GM19463 (cell line): ENCODE results near the gene MRPS26.
"Not testable (repeated sequence)": the region's sequence is repeated elsewhere in the genome, so short reads cannot be mapped to it uniquely, and the experiment has no call there.

Source experiments
- ATAC-seq: cut with Tn5 transposase; IDR thresholded peaks from one replicate; pipeline ENCODE4 v1.9.1; 2021; ENCODE audit warnings: mild to moderate bottlenecking, moderate library complexity; ENCODE audit not compliant: unreplicated experiment

Gene MRPS26

DNA sequence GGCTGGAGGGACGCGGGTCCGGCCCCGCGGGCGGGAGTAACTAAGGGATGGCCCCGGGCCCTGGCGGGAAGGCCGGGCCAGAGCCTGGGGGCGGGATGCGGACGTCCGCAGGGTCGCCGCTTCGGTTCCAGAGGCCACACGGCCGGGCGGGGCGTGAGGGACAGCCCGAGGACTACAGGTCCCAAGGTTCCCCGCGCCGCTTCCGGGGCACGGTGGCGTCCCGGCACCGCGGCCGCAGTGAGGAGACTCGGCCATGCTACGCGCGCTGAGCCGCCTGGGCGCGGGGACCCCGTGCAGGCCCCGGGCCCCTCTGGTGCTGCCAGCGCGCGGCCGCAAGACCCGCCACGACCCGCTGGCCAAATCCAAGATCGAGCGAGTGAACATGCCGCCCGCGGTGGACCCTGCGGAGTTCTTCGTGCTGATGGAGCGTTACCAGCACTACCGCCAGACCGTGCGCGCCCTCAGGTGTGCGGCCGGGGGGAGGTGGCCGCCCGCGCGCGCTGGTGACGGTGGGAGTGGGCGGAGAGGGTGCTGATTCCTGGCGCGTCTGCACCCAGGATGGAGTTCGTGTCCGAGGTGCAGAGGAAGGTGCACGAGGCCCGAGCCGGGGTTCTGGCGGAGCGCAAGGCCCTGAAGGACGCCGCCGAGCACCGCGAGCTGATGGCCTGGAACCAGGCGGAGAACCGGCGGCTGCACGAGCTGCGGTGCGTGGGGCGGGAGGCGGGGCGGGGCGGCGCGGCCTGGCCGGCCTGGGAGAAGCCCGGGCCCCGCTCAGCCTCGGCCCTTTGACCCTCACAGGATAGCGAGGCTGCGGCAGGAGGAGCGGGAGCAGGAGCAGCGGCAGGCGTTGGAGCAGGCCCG, at the start of gene MRPS26:
Gene MRPS26, plus strand, starts transcription at position 237 of the 861 bp plus-strand sequence. Its CDS starts 17 bp downstream, at position 254.
- peak; percentile 94 for ATAC-seq

DNA sequence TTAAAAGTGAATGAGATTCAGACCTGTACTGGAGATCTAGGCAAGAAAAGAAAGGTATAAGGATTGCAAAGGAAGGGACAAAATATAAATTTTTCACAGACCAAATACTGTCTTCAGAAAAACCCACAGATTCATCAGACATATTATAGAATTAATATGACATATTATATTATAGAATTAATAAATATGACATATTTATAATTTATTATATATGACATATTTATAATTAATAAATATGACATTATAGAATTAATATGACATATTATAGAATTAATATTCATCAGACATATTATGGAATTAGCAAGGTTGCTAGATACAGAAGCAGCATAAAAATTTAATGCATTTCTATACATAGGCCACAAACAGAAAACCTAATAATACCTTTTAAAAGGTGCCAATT, 47.1 kb upstream of the MRPS26 start:
- no peak for ATAC-seq

DNA sequence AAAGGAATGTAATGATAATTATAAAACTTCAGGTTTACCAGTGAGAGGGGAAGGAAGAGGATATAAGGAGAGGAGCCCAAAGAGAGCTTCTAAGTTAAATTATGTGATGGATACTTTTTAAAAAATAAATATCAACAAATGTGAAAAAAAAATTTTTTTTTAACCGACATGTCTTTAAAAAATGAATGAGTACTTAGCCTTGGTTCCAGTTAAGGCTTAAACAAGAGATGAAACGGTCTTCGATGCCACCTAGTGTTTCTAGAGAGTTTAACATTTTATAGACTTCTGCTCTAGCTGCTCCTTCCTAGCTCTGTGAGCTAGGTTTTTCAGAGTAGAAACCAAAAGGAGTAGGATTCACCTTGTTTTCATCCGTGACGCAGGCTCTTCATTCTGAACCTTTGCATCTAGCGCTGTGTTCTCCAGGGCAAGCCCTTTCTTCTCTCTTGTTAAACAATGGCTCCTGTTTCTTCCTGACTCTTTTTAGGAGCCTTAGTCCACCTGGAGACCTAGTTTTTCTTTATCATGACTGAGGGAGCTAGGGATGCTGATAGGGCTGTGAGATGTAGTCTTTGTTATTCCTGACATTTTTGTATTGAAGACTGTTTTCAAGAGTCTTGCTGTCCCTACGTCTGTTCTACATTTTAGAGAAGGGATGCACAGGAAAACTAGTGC, 44.9 kb upstream of the MRPS26 start:
- ATAC-seq = no peak

DNA sequence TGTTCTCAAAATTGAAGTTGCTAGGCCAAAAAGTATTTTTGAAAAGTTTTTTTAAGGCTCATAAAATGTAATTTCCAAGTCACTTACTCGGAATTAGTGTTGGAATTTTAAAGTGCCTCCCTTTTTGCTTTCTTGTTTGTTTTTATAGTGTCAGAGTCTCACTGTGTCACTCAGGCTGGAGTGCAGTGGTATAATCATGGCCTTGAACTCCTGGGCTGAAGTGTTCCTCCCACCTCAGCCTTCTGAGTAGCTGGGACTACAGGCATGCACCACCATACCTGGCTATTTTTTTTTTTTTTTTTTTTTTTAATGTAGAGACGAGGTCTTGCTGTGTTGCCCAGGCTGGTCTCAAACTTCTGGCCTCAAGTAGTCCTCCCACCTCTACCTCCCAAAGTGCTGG, 42.4 kb upstream of the MRPS26 start:
- ATAC-seq = no peak

DNA sequence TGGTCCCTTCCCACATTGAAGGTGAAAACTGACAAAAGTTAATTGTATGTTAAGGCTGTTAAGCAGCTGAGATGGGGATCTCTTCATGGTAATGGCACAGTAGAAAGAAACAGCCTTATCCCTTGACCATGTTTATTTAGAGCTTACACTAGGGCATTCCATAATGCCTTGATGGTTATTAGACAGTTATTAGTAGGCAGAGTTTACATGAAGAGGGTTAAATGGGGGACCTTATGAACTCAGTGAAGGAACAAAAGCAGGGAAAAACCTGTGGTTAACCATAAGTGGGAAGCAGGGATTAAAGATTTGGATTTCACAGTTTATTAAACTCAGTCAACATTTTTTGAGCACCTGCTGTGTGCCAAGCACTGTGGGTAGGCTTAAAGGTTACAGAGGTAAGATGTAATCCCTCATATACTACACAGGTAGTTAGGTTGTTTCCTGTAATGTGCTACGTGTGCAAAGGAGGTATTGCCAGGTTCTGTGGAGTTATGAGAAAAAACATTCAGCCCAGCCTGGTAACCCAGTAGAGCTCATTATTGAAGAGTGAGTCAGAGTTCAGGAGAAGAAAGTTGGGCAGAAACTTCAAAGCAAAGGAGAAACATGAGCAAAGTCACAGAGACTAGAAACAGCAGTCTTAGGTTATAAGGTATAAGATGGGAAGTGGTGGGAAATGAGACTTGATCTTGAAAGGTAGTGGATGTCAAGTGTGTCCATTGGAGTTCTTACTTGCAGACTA, 34.7 kb upstream of the MRPS26 start:
- ATAC-seq = no peak

DNA sequence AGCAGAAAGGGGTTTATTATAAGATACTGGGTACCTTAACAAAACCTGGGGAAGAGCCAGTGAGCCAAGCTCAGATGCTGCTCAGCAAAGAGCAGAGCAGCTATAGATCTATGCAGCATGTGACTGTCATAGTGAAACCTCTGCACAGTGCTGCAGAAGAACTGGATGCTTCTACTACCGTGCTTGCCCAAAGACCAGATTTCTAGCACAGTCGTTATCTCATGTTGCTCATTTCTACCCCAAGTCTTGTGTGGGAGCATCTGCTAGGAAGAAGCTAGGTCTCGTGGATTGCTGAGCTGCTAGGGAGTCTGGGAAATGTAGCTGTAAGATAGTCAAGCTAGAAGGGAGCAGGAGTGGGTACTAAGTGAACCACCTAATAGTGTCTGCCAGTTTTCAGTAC, 34.1 kb upstream of the MRPS26 start:
- ATAC-seq = no peak

DNA sequence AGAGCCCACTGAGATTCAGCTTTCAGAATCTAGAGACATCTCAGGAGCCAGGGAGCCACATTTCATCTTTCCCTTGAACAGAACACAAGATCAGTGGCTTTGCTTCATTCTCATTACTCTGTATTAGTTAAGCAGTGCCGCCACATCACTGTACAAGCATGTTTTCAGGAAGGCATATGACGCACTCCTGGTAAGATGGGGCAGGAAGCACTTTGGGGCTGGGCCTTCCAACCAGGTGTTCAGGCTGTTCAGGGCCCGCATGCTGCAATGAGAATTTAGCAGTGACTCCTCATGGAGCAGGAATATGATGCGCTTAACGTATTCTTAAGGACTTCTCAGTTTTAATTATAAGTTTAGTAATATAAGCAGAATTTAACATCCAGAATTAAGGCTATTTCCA, 32.1 kb upstream of the MRPS26 start:
- no peak for ATAC-seq

DNA sequence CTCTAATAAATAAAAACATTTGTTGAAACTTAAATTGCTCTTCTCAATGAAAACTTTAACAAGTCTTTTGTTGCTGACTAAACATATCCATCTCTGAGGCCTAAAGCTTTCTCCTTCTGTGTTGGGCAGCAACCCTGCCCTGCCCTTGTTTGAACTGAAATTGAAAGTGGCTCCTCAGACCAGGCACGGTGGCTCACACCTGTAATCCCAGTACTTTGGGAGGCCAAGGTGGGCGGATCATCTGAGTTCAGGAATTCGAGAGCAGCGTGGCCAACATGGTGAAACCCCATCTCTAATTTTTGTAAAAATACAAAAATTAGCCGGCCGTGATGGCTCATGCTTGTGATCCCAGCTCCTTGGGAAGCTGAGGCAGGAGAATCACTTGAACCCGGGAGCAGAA, 31.7 kb upstream of the MRPS26 start:
- no peak for ATAC-seq

DNA sequence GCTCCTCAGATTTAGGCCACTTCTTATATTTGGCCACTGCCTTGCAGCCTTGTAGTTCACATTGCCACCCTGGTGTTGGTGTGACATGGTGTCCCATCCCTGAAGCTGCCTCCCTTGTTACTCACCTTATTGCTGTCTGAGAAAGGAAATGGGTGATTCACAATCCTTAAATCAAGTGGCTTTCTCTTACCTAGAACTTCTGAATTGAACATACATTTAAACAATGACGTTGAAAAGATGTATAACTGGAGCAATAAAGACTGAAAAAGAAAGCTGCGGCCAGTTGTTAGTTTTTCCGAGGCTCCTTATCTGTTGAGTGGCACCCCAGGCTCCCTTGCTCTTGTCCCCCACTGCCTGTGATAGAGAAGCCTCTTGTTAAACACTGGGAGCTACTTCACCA, 31.2 kb upstream of the MRPS26 start:
- no peak for ATAC-seq

DNA sequence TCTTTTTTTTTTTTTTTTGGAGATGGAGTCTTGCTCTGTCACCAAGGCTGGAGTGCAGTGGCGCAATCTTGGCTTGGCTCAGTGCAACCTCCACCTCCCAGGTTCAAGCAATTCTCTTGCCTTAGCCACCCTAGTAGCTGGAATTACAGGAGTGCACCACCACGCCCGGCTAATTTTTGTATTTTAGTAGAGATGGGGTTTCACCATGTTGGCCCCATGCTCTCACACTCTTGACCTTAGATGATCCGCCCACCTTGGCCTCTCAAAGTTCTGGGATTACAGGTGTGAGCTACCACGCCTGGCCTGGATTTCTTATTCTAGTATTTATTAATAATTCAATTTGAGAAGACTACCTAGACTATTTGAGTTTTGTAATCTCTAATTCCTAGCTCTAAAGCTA, 30.6 kb upstream of the MRPS26 start:
- not testable (repeated sequence) for ATAC-seq

DNA sequence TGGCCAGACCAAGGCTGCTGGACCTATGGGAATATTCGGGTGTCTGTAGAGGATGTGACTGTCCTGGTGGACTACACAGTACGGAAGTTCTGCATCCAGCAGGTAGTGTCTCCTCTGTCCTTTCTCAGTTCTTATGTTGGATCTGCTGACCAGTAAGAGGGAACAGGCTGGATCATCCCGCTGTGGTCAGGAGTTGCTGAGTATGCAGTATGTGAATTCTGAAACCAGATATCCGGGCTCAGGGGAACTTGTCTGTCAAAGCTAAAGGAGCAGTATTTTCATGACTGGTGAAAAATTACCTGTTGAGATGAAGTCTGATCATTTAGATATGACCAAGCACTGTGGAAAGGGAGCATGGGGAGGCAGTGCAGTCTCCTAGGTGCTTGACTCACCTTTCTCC, 24.5 kb upstream of the MRPS26 start:
- ATAC-seq = no peak

DNA sequence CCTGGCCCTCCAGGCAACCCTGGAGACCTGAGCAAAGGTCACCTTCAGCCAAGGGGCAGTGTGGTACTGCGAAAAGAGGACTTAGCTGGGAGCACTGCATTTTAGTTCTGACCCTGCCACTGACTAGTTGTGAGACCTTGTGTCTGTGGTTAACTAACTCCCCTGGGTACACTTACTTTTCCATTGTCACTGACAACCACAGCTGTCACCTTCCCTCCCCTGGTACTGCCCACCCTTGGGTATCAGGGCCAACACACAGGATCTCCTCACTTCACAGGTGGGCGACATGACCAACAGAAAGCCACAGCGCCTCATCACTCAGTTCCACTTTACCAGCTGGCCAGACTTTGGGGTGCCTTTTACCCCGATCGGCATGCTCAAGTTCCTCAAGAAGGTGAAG, 24.1 kb upstream of the MRPS26 start:
- no peak for ATAC-seq

DNA sequence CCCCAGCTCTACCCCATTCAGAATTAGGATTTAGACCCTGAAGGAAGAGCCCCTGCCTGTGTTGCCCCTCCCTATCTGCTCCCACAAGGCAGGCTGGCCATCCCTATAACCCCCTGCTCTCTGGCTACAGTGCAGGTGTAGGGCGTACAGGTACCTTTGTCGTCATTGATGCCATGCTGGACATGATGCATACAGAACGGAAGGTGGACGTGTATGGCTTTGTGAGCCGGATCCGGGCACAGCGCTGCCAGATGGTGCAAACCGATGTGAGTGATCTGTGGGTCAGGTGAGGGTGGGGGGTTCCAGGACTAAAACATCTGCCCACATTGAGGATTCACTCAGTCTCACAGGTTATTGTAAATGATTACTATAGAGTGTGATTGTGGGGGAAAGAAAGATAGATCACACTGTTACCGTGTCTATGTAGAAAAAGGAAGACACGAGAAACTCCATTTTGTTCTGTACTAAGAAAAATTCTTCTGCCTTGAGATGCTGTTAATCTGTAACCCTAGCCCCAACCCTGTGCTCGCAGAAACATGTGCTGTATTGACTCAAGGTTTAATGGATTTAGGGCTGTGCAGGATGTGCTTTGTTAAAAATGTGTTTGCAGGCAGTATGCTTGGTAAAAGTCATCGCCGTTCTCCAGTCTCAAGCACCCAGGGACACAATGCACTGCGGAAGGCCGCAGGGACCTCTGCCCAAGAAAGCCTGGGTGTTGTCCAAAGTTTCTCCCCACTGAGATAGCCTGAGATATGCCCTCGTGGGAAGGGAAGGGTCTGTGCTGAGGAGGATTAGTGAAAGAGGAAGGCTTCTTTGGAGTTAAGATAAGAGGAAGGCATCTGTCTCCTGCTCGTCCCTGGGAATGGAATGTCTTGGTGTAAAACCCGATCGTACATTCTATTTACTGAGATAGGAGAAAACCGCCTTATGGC, 23.0 kb upstream of the MRPS26 start:
- ATAC-seq = not testable (repeated sequence)

DNA sequence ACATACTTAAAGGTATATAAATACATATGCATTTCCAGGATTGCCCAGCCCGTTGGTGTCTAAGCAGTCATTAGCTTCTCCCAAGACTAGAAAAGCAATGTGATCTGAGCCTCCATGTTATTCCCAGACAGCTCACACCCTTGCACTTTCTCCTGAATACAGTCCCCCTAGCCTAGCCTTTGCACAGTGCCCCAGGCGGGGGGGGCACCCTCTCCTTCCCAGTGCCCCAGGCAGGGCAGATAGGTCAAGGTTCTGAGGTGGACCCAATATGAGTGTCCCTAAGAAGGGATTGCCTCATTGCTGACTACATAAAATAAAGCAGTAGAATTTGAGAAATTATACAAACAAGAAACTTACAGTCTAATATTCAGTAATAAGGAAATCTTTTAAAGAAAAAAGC, 17.9 kb upstream of the MRPS26 start:
- ATAC-seq = no peak

DNA sequence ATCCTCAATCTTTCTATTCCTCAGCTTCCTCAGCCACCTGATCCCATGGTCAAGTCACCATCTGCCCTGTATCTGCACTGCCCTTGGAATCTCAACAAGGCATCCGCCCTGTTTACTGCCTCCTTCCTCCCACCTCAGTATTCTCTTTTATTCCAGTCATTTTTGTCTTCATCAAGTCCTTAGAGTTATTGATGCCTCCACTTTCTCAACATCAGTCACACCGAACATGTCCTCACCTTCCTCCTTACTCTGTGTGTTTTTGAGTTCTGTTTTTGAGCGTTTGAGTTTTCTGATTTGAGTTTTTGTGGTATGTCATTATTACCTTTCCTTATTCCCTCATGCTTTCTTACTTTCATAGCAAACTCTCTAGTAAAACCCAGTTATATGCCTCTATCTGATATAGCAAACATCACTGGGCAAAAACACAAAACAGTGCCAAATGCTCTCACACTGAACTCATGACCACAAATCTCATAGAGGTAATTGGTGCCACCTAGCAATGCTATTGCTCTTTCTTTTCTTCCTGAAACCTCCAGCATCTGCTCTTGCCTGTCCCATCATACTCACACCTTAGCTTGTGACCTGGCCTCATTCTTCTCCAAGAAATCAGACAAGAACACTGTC, 14.2 kb upstream of the MRPS26 start:
- ATAC-seq = no peak

DNA sequence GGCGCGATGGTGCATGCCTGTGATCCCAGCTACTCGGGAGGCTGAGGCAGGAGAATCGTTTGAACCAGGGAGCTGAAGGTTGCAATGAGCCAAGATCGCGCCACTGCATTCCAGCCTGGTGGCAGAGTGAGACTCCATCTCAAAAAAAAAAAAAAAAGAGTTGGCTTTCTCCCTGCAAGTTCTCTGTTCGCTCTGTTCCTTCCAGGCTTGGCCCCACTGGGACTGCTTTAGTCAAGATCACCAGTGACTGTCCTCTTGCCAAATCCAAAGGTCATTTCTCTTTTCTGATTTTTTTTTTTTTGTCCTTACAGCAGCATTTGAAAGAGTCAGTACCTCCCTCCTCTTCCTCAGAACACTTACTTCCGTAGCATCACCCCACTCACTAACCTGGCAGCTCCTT, 13.2 kb upstream of the MRPS26 start:
- ATAC-seq = no peak

DNA sequence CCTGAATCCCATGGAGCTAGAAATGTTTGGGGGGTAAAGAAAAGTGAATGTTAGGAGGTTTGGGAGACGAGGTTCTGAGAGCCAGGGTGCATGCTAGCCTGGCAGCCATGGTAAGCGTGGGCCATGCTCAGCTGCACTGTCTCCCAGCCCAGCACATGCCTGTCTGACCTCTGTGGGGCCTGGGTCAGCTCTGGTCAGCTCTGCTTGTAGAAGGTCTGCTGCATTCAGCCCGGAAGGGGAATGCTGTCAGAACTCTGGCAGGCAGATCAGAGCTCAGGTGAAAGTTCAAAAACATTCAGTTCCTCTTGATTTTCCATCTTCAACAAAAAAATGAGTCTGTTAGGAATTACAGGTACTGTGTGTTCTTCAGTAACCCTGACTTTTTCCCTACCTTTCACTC, 8.2 kb upstream of the MRPS26 start:
- ATAC-seq = no peak

DNA sequence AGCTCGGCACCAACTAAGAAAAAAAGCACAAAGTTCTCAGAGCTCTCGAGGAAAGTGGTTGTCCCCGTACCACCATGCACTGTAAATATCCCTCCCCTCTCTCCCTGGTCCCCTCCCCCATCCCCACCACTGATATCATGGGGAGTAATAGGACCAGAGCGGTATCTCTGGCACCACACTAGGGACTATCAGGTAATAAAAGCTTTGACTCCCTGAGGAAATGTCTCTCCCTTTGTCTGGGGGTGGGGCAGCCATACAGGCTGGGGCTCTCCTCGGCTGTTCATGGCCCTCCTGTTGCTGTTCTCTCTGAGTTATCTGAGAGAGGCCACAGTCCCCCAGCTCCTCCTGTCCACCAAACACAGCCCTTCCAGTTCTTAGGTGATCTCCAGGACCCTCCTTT, 7.4 kb upstream of the MRPS26 start:
- ATAC-seq = no peak

DNA sequence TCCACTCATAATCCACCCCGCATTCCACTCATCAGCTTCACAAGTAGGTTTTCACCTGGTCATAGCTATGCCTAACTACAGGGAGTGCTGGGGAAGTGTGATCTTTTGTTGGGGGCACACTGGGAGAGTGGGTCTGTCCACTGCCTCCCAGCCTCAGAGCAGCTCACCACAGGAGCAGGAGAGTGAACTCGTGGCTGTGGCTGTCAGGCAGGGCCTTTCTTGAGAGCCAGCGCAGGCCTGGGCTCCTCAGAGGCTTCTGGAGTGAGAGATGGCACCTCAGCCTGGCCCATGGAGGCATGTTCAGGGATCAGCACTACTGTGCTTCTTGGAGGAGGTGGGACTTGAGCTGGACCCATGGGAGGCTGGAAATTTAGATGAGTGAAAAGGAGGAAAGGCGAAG, 6.4 kb upstream of the MRPS26 start:
- ATAC-seq = no peak

DNA sequence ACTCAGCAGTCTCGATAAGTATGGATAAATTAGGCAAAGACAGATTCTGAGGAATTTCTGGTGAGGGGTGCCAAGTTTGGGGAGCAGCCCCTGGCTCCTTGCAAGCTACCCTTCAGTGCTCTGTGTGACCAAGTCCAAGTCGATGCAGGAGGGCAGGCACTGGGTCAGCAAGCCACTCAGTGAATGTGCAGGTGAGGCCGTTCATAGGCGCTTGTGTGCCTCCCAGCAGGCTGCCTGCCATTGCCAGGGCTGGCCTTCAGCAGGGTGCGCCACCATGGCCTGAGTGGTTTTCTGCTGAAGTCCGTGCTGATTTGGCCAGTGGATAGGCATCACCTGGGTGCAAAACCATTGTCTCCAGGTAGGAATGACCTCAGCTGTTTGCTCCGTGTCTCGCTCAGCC, 5.8 kb upstream of the MRPS26 start:
- no peak for ATAC-seq
